ENCODE data around the gene SRGAP3.

SRGAP3 gene

DNA sequence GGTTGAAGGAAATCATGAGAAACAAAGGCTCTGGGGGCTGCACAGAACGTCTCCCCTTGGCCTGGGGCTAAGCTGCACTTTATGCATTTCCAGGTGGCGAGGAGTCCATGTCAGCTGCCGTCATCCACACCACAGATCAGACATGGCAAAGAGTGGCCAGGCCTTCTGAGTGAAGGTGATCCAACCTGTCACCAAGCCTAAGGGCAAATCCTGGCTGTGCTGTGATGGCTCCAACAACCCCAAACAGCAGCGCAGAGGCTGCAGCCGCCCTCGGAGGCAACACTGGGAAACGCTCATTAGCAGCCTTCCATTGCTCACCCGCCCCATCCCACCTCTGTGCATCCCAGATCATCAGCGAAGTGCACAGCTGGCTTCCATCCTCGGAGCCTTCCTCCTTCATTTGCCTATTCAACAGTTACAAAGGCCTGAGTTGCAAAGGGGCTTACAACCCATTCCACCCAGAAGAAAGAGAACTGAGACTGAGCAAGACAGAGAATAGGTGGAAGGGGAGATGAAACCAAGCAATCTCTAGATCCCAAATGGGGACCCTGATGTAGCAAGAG is 55.7 kb downstream of the SRGAP3 start:
- Histone ChIP-seq H3K9ac (ENCODE audit: low read length) (no peak overlapping the region), H3K27me3 (ENCODE audit: control insufficient read depth, insufficient read depth, low read length) (no peaks in the 10 kb centered on the region), H3K4me1 (ENCODE audit: control insufficient read depth, insufficient read depth, low read length) (no peaks in the 10 kb centered on the region), H3K4me3 (ENCODE audit: low read length) (no peak overlapping the region), H3K9me3 (ENCODE audit: control insufficient read depth, low read length) (no peaks in the 10 kb centered on the region), H3K36me3 (ENCODE audit: control insufficient read depth, insufficient read depth, low read length) (no peaks in the 10 kb centered on the region)

DNA sequence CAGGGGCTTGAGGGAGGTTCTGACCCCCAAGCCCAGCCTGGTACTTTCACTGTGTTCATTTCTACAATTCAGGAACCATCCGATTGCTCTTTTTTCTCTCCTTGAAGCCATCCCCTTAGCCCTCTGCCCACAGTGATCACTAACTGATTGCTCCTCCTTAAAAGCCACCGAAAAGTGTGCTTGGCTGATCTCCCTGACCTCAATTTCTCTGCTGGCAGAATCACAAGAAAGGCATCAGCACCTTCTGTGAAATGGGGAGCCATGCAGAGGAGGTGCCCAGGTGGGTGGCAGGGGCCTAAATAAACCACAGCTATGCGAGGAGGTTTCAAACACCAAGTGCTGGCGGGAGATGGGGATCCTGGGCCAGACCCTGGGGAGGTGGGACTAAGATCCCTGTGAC is 56.2 kb downstream of the SRGAP3 start:
- Histone ChIP-seq H3K4me1 (ENCODE audit: control insufficient read depth, insufficient read depth, low read length) (no peaks in the 10 kb centered on the region), H3K4me3 (ENCODE audit: low read length) (no peak overlapping the region), H3K36me3 (ENCODE audit: control insufficient read depth, insufficient read depth, low read length) (no peaks in the 10 kb centered on the region), H3K9me3 (ENCODE audit: control insufficient read depth, low read length) (no peaks in the 10 kb centered on the region), H3K27me3 (ENCODE audit: control insufficient read depth, insufficient read depth, low read length) (no peaks in the 10 kb centered on the region), H3K9ac (ENCODE audit: low read length) (no peak overlapping the region)

DNA sequence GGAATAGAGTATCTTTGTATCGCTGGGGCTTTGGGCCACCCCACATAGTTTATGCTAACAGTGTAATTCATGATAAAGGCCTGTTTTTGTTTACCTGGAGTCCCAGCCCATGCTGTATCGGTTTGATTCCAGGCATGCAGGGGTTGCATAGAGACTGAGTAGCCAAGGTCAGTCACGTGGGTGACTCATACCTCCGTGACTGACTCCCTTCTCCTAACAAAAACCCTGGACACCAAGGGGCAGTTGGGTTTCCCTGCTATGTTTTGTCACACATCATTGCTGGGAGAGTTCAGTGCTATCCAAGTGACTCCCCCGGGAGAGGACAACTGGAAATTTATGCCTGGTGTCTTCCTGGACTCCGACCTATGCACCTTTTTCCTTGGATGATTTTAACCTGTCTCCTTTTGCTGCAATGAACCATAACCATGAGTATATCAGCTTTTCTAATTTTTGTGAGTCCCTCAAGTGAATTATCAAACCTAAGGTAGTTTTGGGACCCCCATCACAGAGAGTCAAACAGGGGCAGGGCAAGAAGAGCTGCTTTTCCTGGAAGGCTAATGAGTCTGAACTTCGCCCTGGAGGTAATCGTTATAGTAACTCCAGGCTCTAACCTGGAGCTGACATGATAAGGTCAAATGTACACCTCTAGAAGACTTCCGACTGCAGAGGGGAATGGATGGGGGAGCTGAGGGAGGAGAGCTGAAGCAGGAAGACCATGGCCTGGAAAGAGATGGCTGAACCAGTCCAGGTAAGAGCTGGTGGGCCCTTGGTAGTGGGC is 57.0 kb downstream of the SRGAP3 start:
- no peak overlapping the region for H3K4me3 ChIP-seq (ENCODE audit: low read length)
- H3K9me3 ChIP-seq (ENCODE audit: control insufficient read depth, low read length) = no peaks in the 10 kb centered on the region
- no peaks in the 10 kb centered on the region for H3K4me1 ChIP-seq (ENCODE audit: control insufficient read depth, insufficient read depth, low read length)
- no peaks in the 10 kb centered on the region for H3K36me3 ChIP-seq (ENCODE audit: control insufficient read depth, insufficient read depth, low read length)
- H3K27me3 ChIP-seq (ENCODE audit: control insufficient read depth, insufficient read depth, low read length) = no peaks in the 10 kb centered on the region
- no peak overlapping the region for H3K9ac ChIP-seq (ENCODE audit: low read length)

GRCh38 chr3:9190276-9190675 is 59.2 kb downstream of the SRGAP3 start:
- Histone ChIP-seq H3K27me3 (ENCODE audit: control insufficient read depth, insufficient read depth, low read length) (no peaks in the 10 kb centered on the region), H3K9ac (ENCODE audit: low read length) (no peak overlapping the region)

GRCh38 chr3:9188583-9188982 is 60.9 kb downstream of the SRGAP3 start:
- H3K27me3 ChIP-seq (ENCODE audit: control insufficient read depth, insufficient read depth, low read length) = no peaks in the 10 kb centered on the region
- H3K4me3 ChIP-seq (ENCODE audit: low read length) = no peak overlapping the region
- no peaks in the 10 kb centered on the region for H3K4me1 ChIP-seq (ENCODE audit: control insufficient read depth, insufficient read depth, low read length)
- no peaks in the 10 kb centered on the region for H3K9me3 ChIP-seq (ENCODE audit: control insufficient read depth, low read length)
- H3K9ac ChIP-seq (ENCODE audit: low read length) = no peak overlapping the region
- no peaks in the 10 kb centered on the region for H3K36me3 ChIP-seq (ENCODE audit: control insufficient read depth, insufficient read depth, low read length)

More at GRCh38 chr3:9190276-9190675, 59.2 kb downstream of the SRGAP3 start:
- Histone ChIP-seq H3K4me3 (ENCODE audit: low read length) (no peak overlapping the region), H3K9me3 (ENCODE audit: control insufficient read depth, low read length) (no peaks in the 10 kb centered on the region), H3K4me1 (ENCODE audit: control insufficient read depth, insufficient read depth, low read length) (no peaks in the 10 kb centered on the region), H3K36me3 (ENCODE audit: control insufficient read depth, insufficient read depth, low read length) (no peaks in the 10 kb centered on the region)

DNA sequence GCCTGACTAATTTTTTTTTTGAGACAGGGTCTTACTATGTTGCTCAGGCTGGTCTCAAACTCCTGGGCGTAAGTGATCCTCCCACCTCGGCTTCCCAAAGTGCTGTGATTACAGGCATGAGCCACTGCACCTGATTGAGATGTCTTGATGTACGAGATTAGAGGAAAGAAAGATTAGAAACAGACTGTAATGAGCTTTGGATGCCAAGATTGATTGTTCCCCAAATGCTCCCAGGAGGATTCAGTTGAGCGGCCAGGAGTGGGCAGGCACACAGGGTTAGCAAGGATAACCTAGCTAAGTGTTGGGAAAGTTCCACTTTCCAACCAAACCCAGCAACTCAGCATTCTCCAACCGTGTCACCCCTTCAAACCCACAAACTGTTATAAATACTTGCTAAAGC is 63.7 kb downstream of the SRGAP3 start:
- no peaks in the 10 kb centered on the region for H3K4me1 ChIP-seq (ENCODE audit: control insufficient read depth, insufficient read depth, low read length)
- H3K36me3 ChIP-seq (ENCODE audit: control insufficient read depth, insufficient read depth, low read length) = no peaks in the 10 kb centered on the region
- no peaks in the 10 kb centered on the region for H3K9me3 ChIP-seq (ENCODE audit: control insufficient read depth, low read length)
- no peak overlapping the region for H3K4me3 ChIP-seq (ENCODE audit: low read length)
- H3K27me3 ChIP-seq (ENCODE audit: control insufficient read depth, insufficient read depth, low read length) = no peaks in the 10 kb centered on the region
- H3K9ac ChIP-seq (ENCODE audit: low read length) = no peak overlapping the region

DNA sequence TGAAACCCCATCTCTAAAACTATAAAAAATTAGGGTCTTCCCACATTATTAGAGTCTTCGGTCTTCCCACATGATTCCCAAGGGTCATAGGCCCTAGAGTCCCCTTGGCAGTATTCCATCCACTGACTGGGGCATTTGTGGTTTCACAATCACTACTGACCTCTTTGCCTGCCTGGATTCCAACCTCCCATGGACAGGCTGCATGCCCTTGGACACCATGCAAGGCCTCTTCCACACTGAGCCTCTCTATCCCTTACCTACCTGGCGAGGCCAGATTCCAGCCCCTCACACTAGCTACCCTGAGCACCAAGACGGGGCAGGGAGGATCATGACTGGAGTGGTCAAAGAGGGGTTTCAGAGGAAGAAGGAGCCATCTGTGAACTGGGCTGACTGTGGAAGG is 64.4 kb downstream of the SRGAP3 start:
- Histone ChIP-seq H3K36me3 (ENCODE audit: control insufficient read depth, insufficient read depth, low read length) (no peaks in the 10 kb centered on the region), H3K9me3 (ENCODE audit: control insufficient read depth, low read length) (no peaks in the 10 kb centered on the region)

DNA sequence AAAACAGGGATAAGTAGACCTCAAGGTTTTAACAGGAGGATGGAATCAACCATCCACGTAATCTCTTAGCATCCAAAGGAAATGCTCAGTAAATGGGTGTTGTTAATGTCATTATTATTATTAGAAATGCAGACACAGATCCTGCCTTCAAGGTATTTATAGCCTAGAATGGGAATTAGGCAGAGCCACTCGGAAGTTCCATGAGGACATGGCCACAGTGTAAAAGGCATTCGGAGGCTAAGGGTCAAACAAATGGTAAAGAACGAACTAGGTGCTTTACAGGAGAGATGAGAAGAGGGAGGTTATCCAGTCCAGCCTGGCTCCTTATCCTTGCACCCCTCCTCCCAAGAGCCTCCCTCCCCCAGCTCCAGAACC is 65.0 kb downstream of the SRGAP3 start:
- no peak overlapping the region for H3K4me3 ChIP-seq (ENCODE audit: low read length)
- no peaks in the 10 kb centered on the region for H3K4me1 ChIP-seq (ENCODE audit: control insufficient read depth, insufficient read depth, low read length)
- H3K9me3 ChIP-seq (ENCODE audit: control insufficient read depth, low read length) = no peaks in the 10 kb centered on the region
- no peaks in the 10 kb centered on the region for H3K36me3 ChIP-seq (ENCODE audit: control insufficient read depth, insufficient read depth, low read length)
- H3K27me3 ChIP-seq (ENCODE audit: control insufficient read depth, insufficient read depth, low read length) = no peaks in the 10 kb centered on the region
- H3K9ac ChIP-seq (ENCODE audit: low read length) = no peak overlapping the region

More for the DNA sequence above, 64.4 kb downstream of the SRGAP3 start:
- no peak overlapping the region for H3K9ac ChIP-seq (ENCODE audit: low read length)
- no peak overlapping the region for H3K4me3 ChIP-seq (ENCODE audit: low read length)
- no peaks in the 10 kb centered on the region for H3K4me1 ChIP-seq (ENCODE audit: control insufficient read depth, insufficient read depth, low read length)
- H3K27me3 ChIP-seq (ENCODE audit: control insufficient read depth, insufficient read depth, low read length) = no peaks in the 10 kb centered on the region

- H3K27me3 ChIP-seq (ENCODE audit: control insufficient read depth, insufficient read depth, low read length) = no peaks in the 10 kb centered on the region
- H3K4me3 ChIP-seq (ENCODE audit: low read length) = no peak overlapping the region
- H3K36me3 ChIP-seq (ENCODE audit: control insufficient read depth, insufficient read depth, low read length) = no peaks in the 10 kb centered on the region
- H3K4me1 ChIP-seq (ENCODE audit: control insufficient read depth, insufficient read depth, low read length) = no peaks in the 10 kb centered on the region
- H3K9ac ChIP-seq (ENCODE audit: low read length) = no peak overlapping the region
- no peaks in the 10 kb centered on the region for H3K9me3 ChIP-seq (ENCODE audit: control insufficient read depth, low read length)
Measured at GRCh38 chr3:9183811-9184460, 65.5 kb downstream of the SRGAP3 start.

- H3K4me1 ChIP-seq (ENCODE audit: control insufficient read depth, insufficient read depth, low read length) = no peaks in the 10 kb centered on the region
- H3K4me3 ChIP-seq (ENCODE audit: low read length) = no peak overlapping the region
- H3K36me3 ChIP-seq (ENCODE audit: control insufficient read depth, insufficient read depth, low read length) = no peaks in the 10 kb centered on the region
- H3K9ac ChIP-seq (ENCODE audit: low read length) = no peak overlapping the region
- no peaks in the 10 kb centered on the region for H3K27me3 ChIP-seq (ENCODE audit: control insufficient read depth, insufficient read depth, low read length)
- H3K9me3 ChIP-seq (ENCODE audit: control insufficient read depth, low read length) = no peaks in the 10 kb centered on the region
Measured at GRCh38 chr3:9183011-9183410, 66.4 kb downstream of the SRGAP3 start.

DNA sequence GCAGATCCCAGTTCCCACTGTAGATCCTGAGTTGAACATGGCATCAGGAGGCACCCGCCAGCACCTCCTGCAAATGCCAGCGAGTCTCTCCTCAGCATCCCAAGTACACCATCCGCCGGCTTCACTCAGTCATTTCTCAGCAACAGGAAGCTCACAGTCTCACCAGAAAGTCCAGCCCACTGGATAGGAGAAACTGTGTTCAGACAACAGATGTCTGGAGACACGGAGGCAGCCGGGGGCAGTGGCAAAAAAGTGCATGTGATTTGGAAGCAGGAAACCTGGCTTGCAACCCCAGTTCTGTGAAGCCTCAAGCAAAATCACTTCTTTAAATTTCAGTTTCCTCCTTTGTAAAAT is 68.7 kb downstream of the SRGAP3 start:
- no peaks in the 10 kb centered on the region for H3K4me1 ChIP-seq (ENCODE audit: control insufficient read depth, insufficient read depth, low read length)
- no peaks in the 10 kb centered on the region for H3K9me3 ChIP-seq (ENCODE audit: control insufficient read depth, low read length)
- no peak overlapping the region for H3K4me3 ChIP-seq (ENCODE audit: low read length)
- H3K27me3 ChIP-seq (ENCODE audit: control insufficient read depth, insufficient read depth, low read length) = no peaks in the 10 kb centered on the region
- no peaks in the 10 kb centered on the region for H3K36me3 ChIP-seq (ENCODE audit: control insufficient read depth, insufficient read depth, low read length)
- H3K9ac ChIP-seq (ENCODE audit: low read length) = no peak overlapping the region

GRCh38 chr3:9179826-9180763 is 69.4 kb downstream of the SRGAP3 start:
- Histone ChIP-seq H3K9ac (ENCODE audit: low read length) (no peak overlapping the region), H3K4me3 (ENCODE audit: low read length) (no peak overlapping the region), H3K27me3 (ENCODE audit: control insufficient read depth, insufficient read depth, low read length) (no peaks in the 10 kb centered on the region), H3K36me3 (ENCODE audit: control insufficient read depth, insufficient read depth, low read length) (no peaks in the 10 kb centered on the region), H3K4me1 (ENCODE audit: control insufficient read depth, insufficient read depth, low read length) (peaks cover 6% of the 10 kb centered on the region), H3K9me3 (ENCODE audit: control insufficient read depth, low read length) (no peaks in the 10 kb centered on the region)

Data from mucosa of stomach (tissue), 1 donor.